Measurements from ENCODE around the gene CHM.
"Not testable (repeated sequence)": the region's sequence is repeated elsewhere in the genome, so short reads cannot be mapped to it uniquely, and the experiment has no call there.

CHM gene

GRCh38 chrX:86016139-86016538, 31.2 kb downstream of the CHM start:
- no peak for TF ChIP-seq CTCF (IDR thresholded peaks at IDR 0.05; ENCODE audit: low read depth, low read length, missing control alignments)
- no peak overlapping the region for H3K4me3 ChIP-seq (ENCODE audit: low read depth, low read length)
- DNase-seq (ENCODE audit: low read depth): no peak

- not testable (repeated sequence) for DNase-seq (ENCODE audit: low read depth); H3K4me3 ChIP-seq (ENCODE audit: low read depth, low read length)
Observed at GRCh38 chrX:86014959-86015358, 32.4 kb downstream of the CHM start.

GRCh38 chrX:86014421-86014820, 32.9 kb downstream of the CHM start:
- no peak overlapping the region for H3K4me3 ChIP-seq (ENCODE audit: low read depth, low read length)
- TF ChIP-seq CTCF (IDR thresholded peaks at IDR 0.05; ENCODE audit: low read depth, low read length, missing control alignments): no peak
- no peak for DNase-seq (ENCODE audit: low read depth)

- TF ChIP-seq CTCF (IDR thresholded peaks at IDR 0.05; ENCODE audit: low read depth, low read length, missing control alignments): no peak
- no peak for DNase-seq (ENCODE audit: low read depth)
- no peak overlapping the region for H3K4me3 ChIP-seq (ENCODE audit: low read depth, low read length)
Observed at GRCh38 chrX:86013792-86014191, 33.6 kb downstream of the CHM start.

- no peak overlapping the region for H3K4me3 ChIP-seq (ENCODE audit: low read depth, low read length)
- no peak for DNase-seq (ENCODE audit: low read depth)
- no peak for TF ChIP-seq CTCF (IDR thresholded peaks at IDR 0.05; ENCODE audit: low read depth, low read length, missing control alignments)
Observed at GRCh38 chrX:86012188-86012587, 35.2 kb downstream of the CHM start.

GRCh38 chrX:86009803-86010202, 37.6 kb downstream of the CHM start:
- DNase-seq (ENCODE audit: low read depth); H3K4me3 ChIP-seq (ENCODE audit: low read depth, low read length): not testable (repeated sequence)

- not testable (repeated sequence) for H3K4me3 ChIP-seq (ENCODE audit: low read depth, low read length); DNase-seq (ENCODE audit: low read depth)
Observed at GRCh38 chrX:86007891-86008290, 39.5 kb downstream of the CHM start.

GRCh38 chrX:86002076-86002896, 45.1 kb downstream of the CHM start:
- no peak for TF ChIP-seq CTCF (IDR thresholded peaks at IDR 0.05; ENCODE audit: low read depth, low read length, missing control alignments)
- H3K4me3 ChIP-seq (ENCODE audit: low read depth, low read length): no peak overlapping the region
- DNase-seq (ENCODE audit: low read depth): no peak

Measured in GM12864 (cell line).